GM19468 (cell line): Measurements from ENCODE around the gene OR8D1.

Source experiments
- ATAC-seq: cut with Tn5 transposase; IDR thresholded peaks from one replicate; pipeline ENCODE4 v1.9.1; 2021; ENCODE audit warnings: mild to moderate bottlenecking, moderate library complexity, moderate number of reproducible peaks; ENCODE audit not compliant: unreplicated experiment; ENCODE audit errors: extremely low read depth

The OR8D1 gene

GRCh38 chr11:124313849-124314248, at the start of gene OR8D1:
Gene OR8D1, minus strand, starts transcription at chr11:124313949. Its CDS starts 3,183 bp downstream, at chr11:124310766.
- no peak for ATAC-seq

- no peak for ATAC-seq
Observed at GRCh38 chr11:124359566-124359965, 45.8 kb upstream of the OR8D1 start.

GRCh38 chr11:124346311-124346955, 32.7 kb upstream of the OR8D1 start:
- ATAC-seq, result no peak

GRCh38 chr11:124344346-124344745, 30.6 kb upstream of the OR8D1 start:
- ATAC-seq, result no peak

- ATAC-seq, result no peak
Observed at GRCh38 chr11:124340142-124340447, 26.3 kb upstream of the OR8D1 start.

GRCh38 chr11:124339396-124340141, 25.8 kb upstream of the OR8D1 start:
- ATAC-seq, result no peak

- ATAC-seq, result no peak
Observed at GRCh38 chr11:124331873-124332272, 18.1 kb upstream of the OR8D1 start.

- no peak for ATAC-seq
Observed at GRCh38 chr11:124329787-124330478, 16.2 kb upstream of the OR8D1 start.

GRCh38 chr11:124327775-124328174, 14.0 kb upstream of the OR8D1 start:
- no peak for ATAC-seq

GRCh38 chr11:124322356-124322755, 8.6 kb upstream of the OR8D1 start:
- ATAC-seq, result no peak

GRCh38 chr11:124320097-124320496, 6.3 kb upstream of the OR8D1 start, which contains the start of gene OR8D2:
Gene OR8D2, minus strand, starts transcription at chr11:124320197. Its CDS starts 0 bp downstream, at chr11:124320197.
- no peak for ATAC-seq

GRCh38 chr11:124315052-124315451, 1.3 kb upstream of the OR8D1 start:
- ATAC-seq, result no peak

- no peak for ATAC-seq
Observed at GRCh38 chr11:124313131-124313530, 618 bp downstream of the OR8D1 start.

- ATAC-seq, result no peak
Observed at GRCh38 chr11:124311670-124312069, 2.1 kb downstream of the OR8D1 start.

GRCh38 chr11:124311269-124311668, 2.5 kb downstream of the OR8D1 start:
- ATAC-seq, result no peak

- no peak for ATAC-seq
Observed at GRCh38 chr11:124310721-124311120, 3.0 kb downstream of the OR8D1 start.

- no peak for ATAC-seq
Observed at GRCh38 chr11:124307093-124307492, 6.7 kb downstream of the OR8D1 start.

- no peak for ATAC-seq
Observed at GRCh38 chr11:124302347-124303125, 11.2 kb downstream of the OR8D1 start.

- ATAC-seq, result no peak
Observed at GRCh38 chr11:124301548-124301947, 12.2 kb downstream of the OR8D1 start.

- no peak for ATAC-seq
Observed at GRCh38 chr11:124297921-124298320, 15.8 kb downstream of the OR8D1 start.
